GM18909 (cell line): ENCODE data around the gene IMPG2.

Source experiments
- ATAC-seq: cut with Tn5 transposase; IDR thresholded peaks from one replicate; pipeline ENCODE4 v1.9.1; 2021; ENCODE audit warnings: mild to moderate bottlenecking; ENCODE audit not compliant: unreplicated experiment, poor library complexity

The IMPG2 gene

GRCh38 chr3:101244212-101244575, 76.2 kb downstream of the IMPG2 start:
- ATAC-seq = no peak

- no peak for ATAC-seq
Observed at GRCh38 chr3:101243285-101244211, 76.8 kb downstream of the IMPG2 start.

GRCh38 chr3:101240719-101241399, 79.5 kb downstream of the IMPG2 start:
- no peak for ATAC-seq

- no peak for ATAC-seq
Observed at GRCh38 chr3:101235048-101235447, 85.3 kb downstream of the IMPG2 start.

- no peak for ATAC-seq
Observed at GRCh38 chr3:101230618-101231017, 89.8 kb downstream of the IMPG2 start.

GRCh38 chr3:101229681-101230080, 90.7 kb downstream of the IMPG2 start:
- no peak for ATAC-seq

- ATAC-seq = no peak
Observed at GRCh38 chr3:101228441-101228840, 91.9 kb downstream of the IMPG2 start.

- no peak for ATAC-seq
Observed at GRCh38 chr3:101224739-101225138, 95.6 kb downstream of the IMPG2 start.

- no peak for ATAC-seq
Observed at GRCh38 chr3:101223016-101223415, 97.4 kb downstream of the IMPG2 start.

GRCh38 chr3:101219842-101220560, 100.4 kb downstream of the IMPG2 start:
- no peak for ATAC-seq

- no peak for ATAC-seq
Observed at GRCh38 chr3:101217472-101218245, 102.7 kb downstream of the IMPG2 start.

- no peak for ATAC-seq
Observed at GRCh38 chr3:101216710-101217465, 103.5 kb downstream of the IMPG2 start.

- no peak for ATAC-seq
Observed at GRCh38 chr3:101212730-101213129, 107.6 kb downstream of the IMPG2 start.

GRCh38 chr3:101204246-101204645, 116.1 kb downstream of the IMPG2 start:
- no peak for ATAC-seq

GRCh38 chr3:101203411-101203810, 117.0 kb downstream of the IMPG2 start:
- no peak for ATAC-seq

GRCh38 chr3:101202640-101203039, 117.7 kb downstream of the IMPG2 start:
- ATAC-seq = no peak

- no peak for ATAC-seq
Observed at GRCh38 chr3:101200461-101200860, 119.9 kb downstream of the IMPG2 start.

GRCh38 chr3:101195951-101196713, 124.2 kb downstream of the IMPG2 start:
- no peak for ATAC-seq

GRCh38 chr3:101194392-101194791, 126.0 kb downstream of the IMPG2 start:
- ATAC-seq = no peak
